PC-3 (cell line): ENCODE measurements around the gene RAB11A.

Source experiments
- CTCF ChIP-seq: fragments of 300-600 bp; sonication (generic); conservative IDR thresholded peaks from 2 replicates; pipeline ENCODE4 v1.5.1; 2017; ENCODE audit warnings: antibody characterized with exemption, low read depth, mild to moderate bottlenecking, low read length
- EZH2phosphoT487 ChIP-seq: fragments of 300-600 bp; sonication (generic); IDR thresholded peaks from 2 replicates; pipeline ENCODE4 v1.6.1; 2018; ENCODE audit warnings: mild to moderate bottlenecking, antibody characterized with exemption, low read length, borderline replicate concordance

GRCh38 chr15:65939901-65940617, 70.8 kb downstream of the RAB11A start:
- TF ChIP-seq CTCF: no peak
- no peak for TF ChIP-seq EZH2phosphoT487
